HepG2 (cell line): ENCODE data around the gene AFDN. TPM values are rescaled to one million over a fixed set of nuclear protein-coding genes. Genes with fewer than 3 reads are reported as not detected.

Experiments
- CCDC6 ChIP-seq: sonication (generic); formaldehyde crosslinking; IDR thresholded peaks from 2 replicates; pipeline ENCODE4 v1.8.1; 2022; ENCODE audit warnings: mild to moderate bottlenecking, missing genetic modification reagents, moderate library complexity
- CREB3 ChIP-seq: sonication (generic); formaldehyde crosslinking; IDR thresholded peaks from 2 replicates; pipeline ENCODE4 v1.5.0; 2020; ENCODE audit warnings: missing genetic modification reagents
- DZIP1 ChIP-seq: sonication (generic); formaldehyde crosslinking; IDR thresholded peaks from 2 replicates; pipeline ENCODE4 v1.5.0; 2020; ENCODE audit warnings: mild to moderate bottlenecking, missing genetic modification reagents
- EEA1 ChIP-seq: sonication (generic); formaldehyde crosslinking; IDR thresholded peaks from 2 replicates; pipeline ENCODE4 v1.5.1; 2020; ENCODE audit warnings: mild to moderate bottlenecking, missing genetic modification reagents, borderline replicate concordance
- FOSL1 ChIP-seq: sonication (generic); formaldehyde crosslinking; IDR thresholded peaks from 2 replicates; pipeline ENCODE4 v1.9.0; 2021; ENCODE audit warnings: missing genetic modification reagents, borderline replicate concordance
- IKZF5 ChIP-seq: IDR thresholded peaks from 2 replicates; pipeline ENCODE4 v1.6.1; 2018; ENCODE audit warnings: missing genetic modification reagents, mild to moderate bottlenecking, missing compliant biosample characterization
- JUN ChIP-seq: sonication (generic); formaldehyde crosslinking; IDR thresholded peaks from 2 replicates; pipeline ENCODE4 v1.4.0; 2020; ENCODE audit warnings: mild to moderate bottlenecking, missing genetic modification reagents
- KDM3A ChIP-seq: IDR thresholded peaks from 2 replicates; pipeline ENCODE4 v1.6.1; 2018; ENCODE audit warnings: low read depth, missing compliant biosample characterization
- MAF1 ChIP-seq: sonication (generic); formaldehyde crosslinking; IDR thresholded peaks from 2 replicates; pipeline ENCODE4 v1.5.0; 2020; ENCODE audit warnings: missing genetic modification reagents, borderline replicate concordance
- MAFF ChIP-seq: IDR thresholded peaks from 2 replicates; pipeline ENCODE4 v1.6.1; 2011; ENCODE audit warnings: low read depth, low read length, improper control_type of control experiment
- MBNL3 ChIP-seq: fragments of 250-450 bp; sonication (Bioruptor Pico); conservative IDR thresholded peaks from 2 replicates; pipeline ENCODE4 v1.8.0; 2022; ENCODE audit warnings: mild to moderate bottlenecking, inconsistent platforms
- NFYC ChIP-seq: IDR thresholded peaks from 2 replicates; pipeline ENCODE4 v1.6.1; 2016; ENCODE audit warnings: missing genetic modification reagents, missing compliant biosample characterization
- NR0B2 ChIP-seq: sonication (generic); formaldehyde crosslinking; IDR thresholded peaks from 2 replicates; pipeline ENCODE4 v1.4.0; 2020; ENCODE audit warnings: mild to moderate bottlenecking, missing genetic modification reagents
- POLR2A ChIP-seq, 2 experiments: IDR thresholded peaks; 2 replicates each; pipeline ENCODE4 v1.6.1; 2011; ENCODE audit warnings: low read depth in 2 of 2, low read length in 2 of 2, mild to moderate bottlenecking in 1 of 2, moderate library complexity in 1 of 2; ENCODE audit not compliant: insufficient read depth in 1 of 2
- RCOR2 ChIP-seq: IDR thresholded peaks from 2 replicates; pipeline ENCODE4 v1.6.1; 2016; ENCODE audit warnings: missing biosample characterization, missing genetic modification reagents
- SKI ChIP-seq: fragments of 450-650 bp; IDR thresholded peaks from one replicate; pipeline ENCODE4 v1.6.1; 2018; ENCODE audit warnings: mild to moderate bottlenecking; ENCODE audit not compliant: partially characterized antibody
- SMARCE1 ChIP-seq: fragments of 450-650 bp; IDR thresholded peaks from 2 replicates; pipeline ENCODE4 v1.6.1; 2017; ENCODE audit warnings: borderline replicate concordance
- TAF1 ChIP-seq: sonication (generic); formaldehyde crosslinking; IDR thresholded peaks from 2 replicates; pipeline ENCODE4 v1.4.0; 2020; ENCODE audit warnings: missing genetic modification reagents
- TCF7L2 ChIP-seq: IDR thresholded peaks from 2 replicates; pipeline ENCODE4 v1.6.1; 2011; ENCODE audit warnings: mild to moderate bottlenecking, low read depth, low read length, moderate library complexity
- WIZ ChIP-seq: sonication (generic); formaldehyde crosslinking; IDR thresholded peaks from 2 replicates; pipeline ENCODE4 v1.5.1; 2020; ENCODE audit warnings: mild to moderate bottlenecking, missing genetic modification reagents
- ZBTB21 ChIP-seq: sonication (generic); formaldehyde crosslinking; IDR thresholded peaks from 2 replicates; pipeline ENCODE4 v1.4.0; 2020; ENCODE audit warnings: missing genetic modification reagents
- ZBTB33 ChIP-seq: sonication (generic); formaldehyde crosslinking; IDR thresholded peaks from 2 replicates; pipeline ENCODE4 v1.4.0; 2020; ENCODE audit warnings: missing genetic modification reagents
- ZFP82 ChIP-seq: sonication (generic); formaldehyde crosslinking; IDR thresholded peaks from 2 replicates; pipeline ENCODE4 v1.5.1; 2020; ENCODE audit warnings: mild to moderate bottlenecking, missing genetic modification reagents, borderline replicate concordance
- ZNF619 ChIP-seq: sonication (generic); formaldehyde crosslinking; IDR thresholded peaks from 2 replicates; pipeline ENCODE4 v1.4.0; 2020; ENCODE audit warnings: mild to moderate bottlenecking, missing genetic modification reagents
- ZSCAN29 ChIP-seq: sonication (generic); formaldehyde crosslinking; conservative IDR thresholded peaks from 2 replicates; pipeline ENCODE4 v1.4.0; 2020; ENCODE audit warnings: mild to moderate bottlenecking, missing genetic modification reagents
- polyA plus RNA-seq, 8 experiments: library from polyadenylated mRNA; depleted of rRNA in 3 of 8; stranded (reverse) in 7 of 8; unstranded in 1 of 8; fragments of >200 nt; fragmentation: Illumina TruSeq in 4 of 8; extraction: Trizol in 4 of 8; gene quantifications; 2 replicates each; pipeline versions ENCODE4 v1.2.1 to v1.2.3, GENCODE V29; 2011 to 2016; ENCODE audit warnings: low read depth in 4 of 8, missing spikeins in 1 of 8, mixed read lengths in 1 of 8; ENCODE audit not compliant: insufficient read depth in 1 of 8
- total RNA-seq, 5 experiments: library from RNA; depleted of rRNA; stranded (reverse); fragments of >200 nt; fragmentation: Illumina TruSeq; extraction: Trizol; gene quantifications; 2 replicates each; pipeline ENCODE4 v1.2.3, GENCODE V29; 2016; ENCODE audit warnings: low read depth in 1 of 5

The AFDN gene
- total and polyA plus RNA-seq, 2 of the 13 experiments (the other 11 are each of a cell fraction or from before 2014, with no cell fraction given) = 136 to 151 TPM

GRCh38 chr6:167826230-167826895 is 348 bp upstream of the AFDN start (continued):
- TF ChIP-seq CREB3 (CRISPR knock-in tag) (no peak), SMARCE1 (no peak), WIZ (CRISPR knock-in tag) (0 out of 2 replicates have a peak, but pooled peaks have one; percentile 12), MBNL3 (CRISPR knock-in tag) (no peak), DZIP1 (CRISPR knock-in tag) (no peak), CCDC6 (CRISPR knock-in tag) (no peak), POLR2A (IDR thresholded peaks at IDR 0.05; ENCODE audit: insufficient read depth in 1 of 2, low read depth in 2 of 2, low read length in 2 of 2) (peak in 1 of 2 experiments; percentile 68; a peak in 2 of 4 replicates), ZBTB21 (CRISPR knock-in tag) (no peak), ZFP82 (peak; percentile 95; the same call in 1 of the 2 replicates), ZSCAN29 (CRISPR knock-in tag) (peak; percentile 38; the same call in 1 of the 2 replicates), NR0B2 (CRISPR knock-in tag) (no peak), ZBTB33 (CRISPR knock-in tag) (0 out of 2 replicates have a peak, but pooled peaks have one; percentile 36), NFYC (CRISPR knock-in tag) (no peak), EEA1 (no peak; the same call in 1 of the 2 replicates), JUN (peak; percentile 43; the same call in 1 of the 2 replicates), TCF7L2 (no peak), SKI (peak; percentile 55), FOSL1 (CRISPR knock-in tag) (no peak), MAFF (no peak), IKZF5 (CRISPR knock-in tag) (peak; percentile 72), KDM3A (CRISPR knock-in tag) (no peak), TAF1 (CRISPR knock-in tag) (peak; percentile 68), ZNF619 (CRISPR knock-in tag) (no peak), RCOR2 (CRISPR knock-in tag) (no peak), MAF1 (CRISPR knock-in tag) (no peak)
